HG03520 (cell line): ENCODE results near the gene MAT2A.
A peak's percentile ranks its signal among the peaks of the same experiment; 100 is the strongest.
"Not testable (repeated sequence)": the region's sequence is repeated elsewhere in the genome, so short reads cannot be mapped to it uniquely, and the experiment has no call there.

ENCODE experiments used
- ATAC-seq: cut with Tn5 transposase; IDR thresholded peaks from one replicate; pipeline ENCODE4 v1.9.1; 2021; ENCODE audit warnings: mild to moderate bottlenecking, moderate library complexity; ENCODE audit not compliant: unreplicated experiment

The MAT2A gene

DNA sequence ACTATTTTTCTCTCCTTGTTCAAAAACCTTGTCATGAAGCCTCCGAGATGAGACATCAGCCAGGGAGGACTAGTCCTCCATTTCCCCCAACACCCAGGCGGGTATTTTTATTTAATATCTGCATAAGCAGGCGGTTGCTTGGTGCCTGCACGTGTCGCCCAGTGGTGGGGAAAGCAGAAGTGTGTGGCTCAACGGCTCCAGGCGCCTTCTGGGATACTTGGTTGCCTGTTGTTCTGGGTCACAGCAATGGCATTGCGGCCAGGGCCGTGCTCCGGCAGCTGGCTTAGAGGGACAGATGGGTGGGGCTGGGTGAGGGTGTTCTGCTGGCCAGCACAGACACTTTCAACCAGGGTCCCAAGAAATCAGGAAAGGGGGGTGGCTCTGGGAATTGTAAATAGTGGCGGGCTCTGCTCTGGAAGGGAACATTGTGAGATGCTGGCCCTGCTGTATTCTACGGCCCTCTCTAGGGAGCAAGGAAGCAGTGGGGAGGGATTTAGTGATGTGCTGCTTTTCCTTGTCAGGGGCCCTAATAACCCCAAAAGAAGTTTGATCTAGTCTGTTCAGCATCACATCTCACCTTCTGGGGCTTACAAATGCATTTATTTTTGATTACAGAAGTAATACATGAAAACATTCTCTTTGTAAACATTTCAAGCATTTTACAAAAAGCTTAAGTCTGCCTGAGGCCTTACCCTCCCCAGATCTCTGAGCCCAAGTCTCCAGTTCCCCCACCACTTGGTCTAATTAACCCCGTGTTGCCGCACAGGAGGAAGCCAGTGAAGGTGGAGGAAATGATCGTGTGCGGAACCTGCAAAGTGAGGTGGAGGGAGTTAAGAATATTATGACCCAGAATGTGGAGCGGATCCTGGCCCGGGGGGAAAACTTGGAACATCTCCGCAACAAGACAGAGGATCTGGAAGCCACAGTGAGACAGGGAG, 39.5 kb downstream of the MAT2A start:
- ATAC-seq = peak; percentile 43

DNA sequence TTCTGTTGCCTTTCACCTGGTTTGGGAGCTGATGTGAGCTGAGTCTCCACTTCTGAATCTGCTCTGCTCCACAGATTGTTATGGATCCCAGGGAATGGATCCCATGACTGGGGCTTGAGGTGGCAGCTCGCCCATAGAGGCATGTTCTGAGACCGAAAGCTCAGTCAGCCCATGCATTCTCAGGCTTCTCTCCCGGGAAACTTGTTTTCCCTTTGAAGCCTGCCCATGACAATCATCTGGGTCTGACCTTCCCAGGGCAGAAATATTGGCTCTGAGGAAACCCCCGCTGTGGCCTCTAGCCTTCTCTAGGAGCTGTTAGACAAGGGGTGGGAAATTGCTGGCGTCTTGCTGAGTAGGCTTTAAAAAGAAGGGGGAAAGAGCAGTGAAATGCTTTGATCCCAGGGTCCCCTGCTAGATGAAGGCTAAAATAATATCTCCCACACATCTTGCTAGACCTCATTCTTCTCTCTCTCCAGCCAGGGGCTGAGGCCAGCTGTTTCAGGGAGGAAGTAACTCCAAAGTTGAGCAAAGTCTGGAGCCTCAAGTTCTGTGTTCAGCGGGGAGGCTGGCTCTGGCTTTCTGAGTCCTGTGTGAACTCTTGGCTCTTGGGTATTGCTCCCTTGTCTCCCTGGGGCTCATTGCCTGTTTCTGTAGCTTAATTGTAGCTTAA, 40.4 kb downstream of the MAT2A start:
- no peak for ATAC-seq

DNA sequence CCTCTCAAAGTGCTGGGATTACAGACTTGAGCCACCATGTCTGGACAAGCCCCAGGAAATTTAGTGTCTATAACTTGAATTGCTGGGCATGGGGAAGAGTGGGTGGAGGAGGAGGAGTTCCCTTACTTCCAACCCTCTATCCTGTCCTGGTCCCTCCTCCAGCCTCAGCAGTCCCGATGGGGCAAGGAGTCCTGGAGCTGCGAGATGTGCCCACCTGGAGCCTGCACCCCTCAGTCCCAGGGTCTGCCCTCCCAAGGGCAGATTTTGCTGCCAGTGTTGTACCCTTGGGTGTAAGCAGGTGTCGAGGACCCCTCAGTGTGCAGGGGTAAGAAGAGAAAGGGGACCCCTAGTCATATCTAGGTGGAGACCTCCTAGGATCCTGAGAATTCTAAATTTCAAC, 41.2 kb downstream of the MAT2A start:
- ATAC-seq = no peak

DNA sequence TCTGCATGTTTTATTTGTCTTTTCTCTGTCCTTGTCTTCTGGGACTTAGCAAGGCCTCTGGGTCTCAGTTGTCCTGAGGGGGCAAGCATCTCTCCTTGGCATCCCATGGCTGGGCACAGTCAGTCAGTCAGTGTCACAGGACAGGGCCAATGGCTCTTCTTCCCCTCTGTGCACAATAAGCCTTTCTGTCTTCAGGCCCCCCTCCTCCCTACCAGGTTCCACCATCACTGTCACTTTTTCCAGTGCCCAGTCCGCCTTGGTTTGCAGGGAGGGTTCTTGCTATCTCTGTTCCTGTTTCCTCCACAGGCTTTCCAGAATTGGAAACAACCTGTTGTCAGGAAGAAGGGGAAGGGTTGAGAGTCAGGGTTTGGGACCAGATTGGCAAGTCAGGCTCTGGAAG, 43.5 kb downstream of the MAT2A start:
- ATAC-seq = no peak

DNA sequence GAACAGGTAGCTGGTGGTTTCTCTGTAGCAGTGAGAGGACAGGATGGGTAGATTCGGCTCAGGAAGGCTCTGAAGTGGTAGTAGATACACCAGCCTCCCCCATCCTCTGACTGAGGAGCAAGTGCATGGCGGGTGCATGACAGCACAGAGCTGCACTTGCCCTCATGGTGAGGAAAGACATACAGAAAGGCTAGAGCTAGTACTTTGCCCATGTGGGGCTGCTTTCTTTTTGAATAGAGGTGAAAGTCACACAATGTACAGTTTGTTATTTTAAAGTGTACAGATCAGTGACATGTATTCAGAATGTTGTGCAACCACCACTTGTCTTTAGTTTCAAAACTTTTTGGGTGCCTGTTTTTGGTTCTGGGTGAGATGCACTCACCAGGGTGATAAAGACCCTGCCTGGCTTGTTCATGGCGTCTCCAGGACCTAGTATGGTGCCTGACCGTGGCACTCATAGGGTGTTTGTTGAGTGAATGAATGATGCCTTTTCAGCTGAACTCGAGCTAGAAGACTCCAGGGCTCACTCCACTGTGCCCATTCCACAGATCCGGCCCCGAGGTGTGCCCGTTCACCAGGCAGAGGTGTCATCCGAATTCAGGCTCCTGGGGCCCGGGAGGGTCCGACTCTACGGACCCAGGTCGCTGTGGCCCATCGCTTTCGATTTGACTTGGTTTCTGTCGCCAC, 44.8 kb downstream of the MAT2A start:
- peak; percentile 4 for ATAC-seq

DNA sequence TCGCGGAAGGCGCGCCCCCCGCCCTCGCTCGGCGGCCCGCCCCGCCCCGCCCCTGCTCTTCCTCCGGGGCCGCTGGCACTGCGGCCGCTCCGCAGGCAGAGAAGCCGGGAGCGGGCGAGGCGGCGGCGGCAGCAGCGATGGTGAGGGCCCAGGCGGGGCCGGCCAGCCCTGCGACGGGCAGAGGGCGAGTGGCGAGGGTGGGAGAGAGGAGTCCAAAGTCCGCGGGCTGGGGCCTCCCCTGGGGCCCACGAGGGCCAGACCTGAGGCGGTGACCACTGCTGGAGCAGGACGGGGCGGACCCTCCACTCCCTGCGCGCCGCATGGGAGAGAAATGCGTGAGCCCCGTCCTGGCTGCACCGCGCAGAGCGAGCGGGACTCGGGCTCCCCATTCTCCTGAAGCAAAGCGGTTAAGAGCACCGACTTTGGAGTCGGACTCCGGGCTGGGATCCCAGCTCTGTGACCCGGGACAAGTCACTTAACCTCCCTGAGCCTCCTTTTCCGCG, 45.4 kb downstream of the MAT2A start, which contains the start of gene VAMP5:
Gene VAMP5 (plus strand): TSS at position 78 of the 503 bp plus-strand sequence. CDS start 60 bp downstream, at position 138.
- peak; percentile 46 for ATAC-seq

DNA sequence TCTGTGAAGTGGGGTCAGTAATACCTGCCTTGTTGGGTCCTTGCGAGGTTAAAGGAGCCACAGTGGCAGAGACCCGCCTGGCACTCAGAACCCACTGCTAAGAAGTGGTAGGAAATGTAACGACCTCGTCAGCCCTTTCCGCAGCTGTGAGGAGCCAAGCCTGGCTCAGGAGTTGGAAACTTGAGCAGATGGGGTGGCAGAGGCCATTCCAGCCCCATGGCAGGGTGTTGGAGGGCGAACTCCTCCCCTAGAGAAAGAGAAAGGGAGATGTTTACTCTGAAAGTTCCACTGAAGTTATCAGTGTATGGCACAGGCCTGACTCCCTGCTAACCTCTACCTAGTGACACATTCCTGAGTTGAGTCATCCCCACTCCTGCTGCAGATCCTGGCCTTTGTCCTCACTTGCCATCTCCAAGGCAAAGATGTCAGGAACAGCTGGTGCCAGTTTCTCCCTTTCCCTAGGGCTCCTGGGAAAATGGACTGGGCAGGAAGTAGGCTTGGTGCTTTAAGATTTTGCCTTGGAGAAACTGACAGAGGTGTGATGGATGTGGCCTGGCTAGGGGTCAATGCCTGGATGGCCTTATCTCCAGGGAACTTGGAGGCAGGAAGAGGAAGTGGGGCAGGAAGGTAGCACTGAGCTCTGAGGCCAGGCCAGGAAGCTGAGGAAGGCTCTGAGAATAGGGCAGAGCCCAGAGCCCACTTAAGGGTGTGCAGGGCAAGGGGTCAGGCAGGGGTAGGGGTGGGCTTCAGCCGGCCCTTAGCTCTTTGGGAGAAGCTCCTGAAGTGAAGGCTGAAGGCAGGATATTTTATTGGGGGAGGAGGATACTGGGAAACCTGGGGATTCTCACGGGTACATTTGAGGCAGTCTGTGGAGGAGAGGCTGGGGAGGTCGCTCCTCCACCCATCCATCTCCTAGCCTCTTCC, 46.2 kb downstream of the MAT2A start:
- peak; percentile 28 for ATAC-seq

DNA sequence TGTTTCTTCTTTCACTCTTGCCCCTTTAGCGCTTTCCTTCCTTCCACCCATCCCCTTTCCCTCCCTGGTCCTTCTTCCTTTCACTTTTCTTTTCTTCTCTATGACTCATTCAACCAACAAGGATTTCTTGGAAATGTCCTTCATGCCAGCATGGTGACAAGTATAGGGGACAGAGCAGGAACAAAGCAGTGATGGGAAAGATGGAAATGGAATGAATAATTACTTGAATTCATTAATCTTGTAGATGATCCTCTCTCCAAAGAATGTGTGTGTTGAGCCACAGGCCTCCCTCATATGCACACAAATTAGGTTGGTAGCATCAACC, 46.8 kb downstream of the MAT2A start:
- no peak for ATAC-seq

DNA sequence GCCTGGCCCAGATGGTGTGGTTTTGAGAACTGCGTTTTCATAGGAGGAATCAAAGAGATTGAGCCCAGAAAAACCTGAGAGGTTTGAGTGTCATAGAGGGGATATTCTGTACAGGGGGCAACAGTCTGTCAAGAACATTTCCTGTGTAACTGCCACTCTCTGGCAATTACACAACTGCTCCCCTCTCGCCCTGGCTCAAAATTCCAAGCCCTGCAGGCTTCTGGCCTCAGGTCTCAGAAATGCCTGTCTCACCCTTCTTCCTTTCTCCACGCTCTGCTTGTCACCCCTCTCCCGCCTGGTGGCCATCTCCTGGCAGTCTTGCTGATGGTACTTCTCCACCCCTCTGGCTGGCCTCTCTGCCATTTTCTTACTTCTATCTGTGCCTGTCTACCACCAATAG, 49.3 kb downstream of the MAT2A start:
- no peak for ATAC-seq

DNA sequence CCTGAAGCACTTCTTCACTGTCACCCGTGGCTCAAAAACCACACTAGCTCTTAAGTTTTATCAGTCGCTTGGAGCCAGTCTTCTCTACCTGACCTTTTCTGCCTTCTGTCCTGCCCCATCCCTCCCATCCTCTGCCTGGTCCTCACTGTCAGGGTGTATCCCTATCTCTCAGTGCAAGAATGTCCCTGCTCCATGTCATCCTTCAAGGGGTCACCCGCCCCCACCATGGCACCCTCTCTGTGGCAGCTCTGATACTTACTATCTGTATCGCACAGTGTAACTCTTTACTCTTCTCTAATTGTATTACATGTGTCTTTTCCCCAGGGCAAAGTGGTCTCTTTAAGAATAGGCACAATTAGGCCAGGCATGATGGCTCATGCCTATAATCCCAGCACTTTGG, 49.7 kb downstream of the MAT2A start:
- no peak for ATAC-seq

DNA sequence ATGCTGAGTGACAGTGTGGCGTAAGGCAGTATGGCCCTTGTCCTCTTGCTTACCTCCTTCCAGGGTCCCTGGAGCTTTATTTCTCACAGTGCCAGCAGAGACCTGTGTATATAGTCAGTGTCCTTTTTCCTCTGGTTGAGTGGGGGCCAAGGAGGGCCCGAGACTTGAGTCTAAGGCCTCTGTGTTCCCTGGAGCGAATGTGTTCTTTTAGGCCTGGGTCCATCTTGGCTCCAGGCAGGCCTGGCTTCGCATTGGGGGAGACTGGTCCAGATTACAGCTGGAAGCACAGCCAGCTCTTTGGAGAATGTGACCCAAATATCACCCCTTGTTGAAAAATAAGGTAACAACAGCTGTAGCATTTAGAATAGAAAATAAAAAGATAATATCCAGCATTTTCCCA, 50.2 kb downstream of the MAT2A start:
- no peak for ATAC-seq

DNA sequence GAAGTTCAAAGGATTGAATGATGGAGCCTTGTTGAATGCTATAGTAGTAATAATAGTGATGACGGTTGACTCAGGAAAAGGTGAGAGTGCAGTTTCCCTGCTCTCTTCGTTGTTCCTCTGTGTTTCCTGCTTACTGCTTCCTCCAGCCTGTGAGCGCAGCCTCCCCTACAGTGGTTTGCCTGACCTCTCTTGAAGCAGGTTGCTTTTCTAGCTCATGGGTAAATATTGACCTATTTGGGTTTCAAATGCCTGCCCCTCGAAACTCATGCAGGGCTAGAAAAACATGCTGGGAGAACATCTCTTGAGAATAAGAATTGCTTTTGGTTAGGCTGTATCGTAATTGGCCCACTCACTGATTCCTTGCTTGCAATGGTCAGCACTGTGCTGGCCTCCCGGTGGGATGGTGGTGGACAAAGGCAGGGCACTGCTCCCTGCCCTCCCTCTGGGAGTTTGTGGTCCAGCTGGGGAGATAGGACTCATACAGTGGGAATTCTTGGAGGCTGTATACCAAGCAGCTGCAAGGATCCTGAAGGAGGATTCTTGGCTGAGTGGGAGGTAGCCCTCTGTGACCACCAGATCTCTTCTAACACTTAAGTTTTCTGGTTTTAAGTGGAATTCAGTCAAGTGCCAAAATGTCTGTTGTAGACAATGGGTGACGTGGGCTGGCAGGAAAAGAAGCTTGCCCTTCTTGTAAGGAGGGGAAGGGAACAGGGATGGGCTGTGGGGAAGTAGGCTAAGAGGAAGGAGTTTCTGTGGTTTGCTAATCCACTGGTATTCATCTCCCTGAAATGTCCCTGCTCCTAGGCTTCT, 51.2 kb downstream of the MAT2A start:
- no peak for ATAC-seq

DNA sequence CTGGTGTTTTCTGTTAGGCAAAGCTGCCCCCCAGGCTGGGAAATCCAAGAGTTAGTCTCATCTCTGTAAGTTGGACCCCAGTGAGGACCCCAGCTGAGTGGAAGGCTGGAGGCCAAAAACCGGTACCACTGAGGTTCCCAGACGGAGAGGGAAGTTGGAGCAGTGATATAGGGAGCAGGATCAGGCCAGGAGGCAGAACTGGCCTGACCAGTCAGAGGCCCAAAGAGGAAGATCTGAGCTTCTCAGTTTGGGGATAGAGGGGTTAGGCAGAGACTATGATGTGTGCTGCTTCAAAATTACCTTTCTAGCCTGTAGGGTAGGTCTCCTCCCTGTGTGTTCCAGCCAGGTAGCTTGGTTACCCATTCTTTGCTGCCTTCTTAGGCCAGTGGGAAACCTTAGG, 52.0 kb downstream of the MAT2A start:
- no peak for ATAC-seq

DNA sequence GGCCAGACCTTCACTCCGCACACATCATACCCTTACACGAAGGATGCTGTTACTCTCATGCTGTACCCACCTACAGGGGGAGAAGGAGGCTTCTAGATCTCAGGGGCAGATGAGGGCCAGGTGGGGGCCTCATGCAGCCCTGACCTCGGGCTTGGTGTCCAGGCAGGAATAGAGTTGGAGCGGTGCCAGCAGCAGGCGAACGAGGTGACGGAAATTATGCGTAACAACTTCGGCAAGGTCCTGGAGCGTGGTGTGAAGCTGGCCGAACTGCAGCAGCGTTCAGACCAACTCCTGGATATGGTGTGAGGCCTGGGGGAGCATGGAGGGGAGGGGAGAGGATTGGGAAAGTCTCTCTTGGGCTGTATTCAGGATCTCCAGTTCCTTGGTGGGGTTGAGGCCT, 52.6 kb downstream of the MAT2A start:
- ATAC-seq = no peak

DNA sequence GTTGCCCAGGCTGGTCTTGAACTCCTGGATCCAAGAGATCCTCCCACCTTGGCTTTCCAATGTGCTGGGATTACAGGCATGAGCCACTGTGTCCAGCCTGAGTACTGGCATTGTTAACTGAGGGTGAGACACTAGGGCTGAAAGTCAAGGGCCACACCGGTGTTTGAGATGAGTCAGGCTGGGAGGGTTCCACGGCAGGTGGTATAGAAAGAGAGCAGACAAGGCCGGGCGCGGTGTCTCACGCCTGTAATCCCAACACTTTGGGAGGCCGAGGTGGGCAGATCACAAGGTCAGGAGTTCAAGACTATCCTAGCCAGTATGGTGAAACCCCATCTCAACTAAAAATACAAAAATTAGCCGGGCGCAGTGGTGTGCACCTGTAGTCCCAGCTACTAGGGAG, 53.3 kb downstream of the MAT2A start:
- not testable (repeated sequence) for ATAC-seq

DNA sequence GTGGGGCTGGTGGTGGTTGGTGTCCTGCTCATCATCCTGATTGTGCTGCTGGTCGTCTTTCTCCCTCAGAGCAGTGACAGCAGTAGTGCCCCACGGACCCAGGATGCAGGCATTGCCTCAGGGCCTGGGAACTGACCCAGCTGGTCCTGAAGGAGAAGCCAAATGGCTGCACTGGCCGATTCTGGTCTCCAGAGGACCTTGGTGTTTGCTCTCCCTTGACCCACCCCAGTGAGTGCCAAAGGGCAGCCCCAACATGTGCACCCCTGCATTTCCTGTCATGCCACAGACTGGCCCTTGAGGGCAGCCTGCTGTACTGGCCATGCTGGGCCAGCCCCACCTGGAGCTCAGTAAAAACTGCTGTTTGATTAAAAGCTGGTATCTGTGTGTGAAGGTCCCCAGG, 54.1 kb downstream of the MAT2A start:
- no peak for ATAC-seq
